H1 (cell line): ENCODE measurements around the gene HS6ST2. TPM values are rescaled to one million over a fixed set of nuclear protein-coding genes. Genes with fewer than 3 reads are reported as not detected.

Experiments used
- CTCF ChIA-PET: fragments of 300-600 bp; sonication (Branson Sonifier 250); formaldehyde crosslinking; loops from one replicate; lab custom pipeline; 2021; ENCODE audit not compliant: partially characterized antibody; lab: Charles Lee
- POLR2A ChIA-PET: fragments of 300-600 bp; sonication (Branson Sonifier 250); formaldehyde crosslinking; loops from one replicate; lab custom pipeline; 2021; ENCODE audit warnings: inconsistent platforms; ENCODE audit not compliant: partially characterized antibody; lab: Charles Lee
- DNase-seq, 2 experiments: peaks; one replicate each; pipeline versions ENCODE4 v3.0.0 to v3.0.0-alpha.2; 2010 to 2022; ENCODE audit warnings: low spot score in 2 of 2, low read depth in 1 of 2, mixed read lengths in 1 of 2
- FAIRE-seq: peaks from 2 replicates; lab custom pipeline; 2011; peaks lifted over from hg19 to GRCh38; lab: Jason Lieb, UNC
- H2AFZ ChIP-seq: 2 replicates; pipeline ENCODE4 v1.8.1; 2012; ENCODE audit warnings: low read length, inconsistent platforms
- H2AK5ac ChIP-seq: 2 replicates; pipeline ENCODE4 v1.6.1; 2013; ENCODE audit warnings: low read depth, low read length
- H2BK120ac ChIP-seq: replicated peaks from 2 replicates; pipeline ENCODE3; 2013; ENCODE audit warnings: low read depth, low read length, inconsistent platforms
- H2BK12ac ChIP-seq: 2 replicates; pipeline ENCODE4 v1.6.1; 2013; ENCODE audit warnings: low read depth, low read length
- H2BK15ac ChIP-seq: 2 replicates; pipeline ENCODE4 v1.6.1; 2013; ENCODE audit warnings: low read length
- H2BK20ac ChIP-seq: 2 replicates; pipeline ENCODE4 v1.6.1; 2013; ENCODE audit warnings: low read length
- H2BK5ac ChIP-seq: 2 replicates; pipeline ENCODE4 v1.6.1; 2013; ENCODE audit warnings: low read depth, low read length
- H3K14ac ChIP-seq: 2 replicates; pipeline ENCODE4 v1.6.1; 2013; ENCODE audit warnings: inconsistent platforms; ENCODE audit not compliant: insufficient read length
- H3K18ac ChIP-seq: 2 replicates; pipeline ENCODE4 v1.6.1; 2013; ENCODE audit warnings: low read length; ENCODE audit errors: extremely low read depth
- H3K23ac ChIP-seq: 2 replicates; pipeline ENCODE4 v1.6.1; 2013; ENCODE audit warnings: inconsistent platforms; ENCODE audit not compliant: insufficient read length
- H3K23me2 ChIP-seq: 2 replicates; pipeline ENCODE4 v1.6.1; 2013; ENCODE audit warnings: low read depth, low read length
- H3K27ac ChIP-seq: 2 replicates; pipeline ENCODE4 v1.6.1; 2011; ENCODE audit warnings: low read depth, low read length, inconsistent platforms
- H3K27me3 ChIP-seq, 4 experiments: replicated peaks in 1 of 4; 1 replicate in 1 of 4; 2 replicates in 3 of 4; pipeline versions ENCODE4 v1.6.1 to v1.8.1; 2011 to 2013; ENCODE audit warnings: low read length in 3 of 4, mild to moderate bottlenecking in 3 of 4, inconsistent platforms in 2 of 4, mixed read lengths in 2 of 4, moderate library complexity in 1 of 4; ENCODE audit not compliant: control insufficient read depth in 3 of 4, insufficient read depth in 3 of 4; ENCODE audit errors: extremely low read depth in 1 of 4
- H3K36me3 ChIP-seq, 4 experiments: 2 replicates each; pipeline versions ENCODE4 v1.6.1 to v1.8.1; 2011 to 2013; ENCODE audit warnings: mild to moderate bottlenecking in 4 of 4, low read length in 3 of 4, moderate library complexity in 2 of 4, control low read depth in 1 of 4, inconsistent platforms in 1 of 4; ENCODE audit not compliant: insufficient read depth in 4 of 4, control insufficient read depth in 2 of 4
- H3K4ac ChIP-seq: replicated peaks from 2 replicates; pipeline ENCODE3; 2013; ENCODE audit warnings: low read length, low read depth, mixed read lengths, inconsistent platforms; ENCODE audit not compliant: insufficient read length
- H3K4me1 ChIP-seq, 4 experiments: replicated peaks in 1 of 4; 1 replicate in 1 of 4; 2 replicates in 3 of 4; pipeline versions ENCODE4 v1.6.1 to v1.8.1; 2011 to 2013; ENCODE audit warnings: low read length in 3 of 4, inconsistent platforms in 2 of 4, mixed read lengths in 1 of 4; ENCODE audit not compliant: insufficient read depth in 4 of 4, control insufficient read depth in 3 of 4
- H3K4me2 ChIP-seq, 2 experiments: 2 replicates each; pipeline versions ENCODE4 v1.6.1 to v1.8.1; 2011 to 2013; ENCODE audit warnings: low read depth in 2 of 2, low read length in 2 of 2, control low read depth in 1 of 2, inconsistent platforms in 1 of 2, mild to moderate bottlenecking in 1 of 2; ENCODE audit not compliant: insufficient read depth in 1 of 2
- H3K4me3 ChIP-seq, 4 experiments: fragments of 200-600, 300-600 bp in 1 of 4; sonication (generic), shearing (Covaris generic), sonication (Bioruptor Twin) in 1 of 4; 2 replicates each; pipeline versions ENCODE4 v1.5.1 to v1.8.1; 2011 to 2016; ENCODE audit warnings: low read length in 4 of 4, low read depth in 3 of 4, control low read depth in 2 of 4, inconsistent platforms in 2 of 4, mild to moderate bottlenecking in 2 of 4, mixed read lengths in 1 of 4, moderate library complexity in 1 of 4; ENCODE audit not compliant: insufficient read depth in 2 of 4; ENCODE audit errors: extremely low read depth in 1 of 4
- H3K56ac ChIP-seq: replicated peaks from 2 replicates; pipeline ENCODE3; 2013; ENCODE audit warnings: low read depth, mild to moderate bottlenecking, mixed read lengths, low read length, inconsistent platforms; ENCODE audit not compliant: insufficient read length
- H3K79me1 ChIP-seq: 2 replicates; pipeline ENCODE4 v1.6.1; 2013; ENCODE audit warnings: low read depth, low read length, control low read depth
- H3K79me2 ChIP-seq, 2 experiments: 2 replicates each; pipeline versions ENCODE4 v1.6.1 to v1.8.1; 2012 to 2013; ENCODE audit warnings: low read length in 2 of 2, mild to moderate bottlenecking in 2 of 2, inconsistent platforms in 1 of 2; ENCODE audit not compliant: insufficient read depth in 2 of 2, control insufficient read depth in 1 of 2
- H3K9ac ChIP-seq, 4 experiments: replicated peaks in 1 of 4; 1 replicate in 1 of 4; 2 replicates in 3 of 4; pipeline versions ENCODE4 v1.6.1 to v1.8.1; 2011 to 2013; ENCODE audit warnings: low read depth in 3 of 4, low read length in 3 of 4, control low read depth in 2 of 4, mild to moderate bottlenecking in 2 of 4, moderate library complexity in 2 of 4, inconsistent platforms in 1 of 4; ENCODE audit errors: extremely low read depth in 1 of 4
- H3K9me3 ChIP-seq, 2 experiments: 2 replicates each; pipeline versions ENCODE4 v1.6.1 to v1.8.1; 2012 to 2013; ENCODE audit warnings: mild to moderate bottlenecking in 2 of 2, moderate library complexity in 2 of 2, control low read depth in 1 of 2, inconsistent platforms in 1 of 2, low read depth in 1 of 2, low read length in 1 of 2, mixed read lengths in 1 of 2; ENCODE audit not compliant: insufficient read depth in 2 of 2
- H4K20me1 ChIP-seq, 2 experiments: replicated peaks in 1 of 2; 2 replicates each; pipeline versions ENCODE3 to v1.8.1; 2011 to 2013; ENCODE audit warnings: inconsistent platforms in 2 of 2, low read length in 2 of 2, mild to moderate bottlenecking in 1 of 2; ENCODE audit not compliant: insufficient read depth in 2 of 2, control insufficient read depth in 1 of 2
- H4K5ac ChIP-seq: 2 replicates; pipeline ENCODE4 v1.6.1; 2013; ENCODE audit warnings: low read length, low read depth, mixed read lengths, inconsistent platforms; ENCODE audit not compliant: insufficient read length
- H4K8ac ChIP-seq: 2 replicates; pipeline ENCODE4 v1.8.0; 2013; ENCODE audit warnings: mild to moderate bottlenecking, moderate library complexity, low read length, inconsistent platforms; ENCODE audit not compliant: insufficient read depth; ENCODE audit errors: extremely low read depth
- H4K91ac ChIP-seq: replicated peaks from 2 replicates; pipeline ENCODE3; 2013; ENCODE audit warnings: low read length, mixed read lengths, inconsistent platforms; ENCODE audit not compliant: insufficient read length
- BRCA1 ChIP-seq: IDR thresholded peaks from 2 replicates; pipeline ENCODE4 v1.6.1; 2012; ENCODE audit warnings: low read depth, low read length, improper control_type of control experiment
- CBX5 ChIP-seq: fragments of 300-800, 300-1000 bp; sonication (generic); IDR thresholded peaks from 2 replicates; pipeline ENCODE4 v1.7.1; 2016; ENCODE audit warnings: antibody characterized with exemption, low read length, low read depth
- CHD2 ChIP-seq: IDR thresholded peaks from 2 replicates; pipeline ENCODE4 v1.6.1; 2012; ENCODE audit warnings: low read length, improper control_type of control experiment
- CREB1 ChIP-seq: IDR thresholded peaks from 2 replicates; pipeline ENCODE4 v1.6.1; 2012; ENCODE audit warnings: inconsistent platforms
- CTBP2 ChIP-seq: IDR thresholded peaks from 2 replicates; pipeline ENCODE4 v1.7.0; 2011; ENCODE audit warnings: borderline replicate concordance, mild to moderate bottlenecking, moderate library complexity, mixed read lengths, low read length; ENCODE audit not compliant: insufficient read depth, insufficient read length
- EZH2 ChIP-seq: fragments of 200-600 bp; sonication (generic); IDR thresholded peaks from 2 replicates; pipeline ENCODE4 v1.7.1; 2012; ENCODE audit warnings: low read depth, mild to moderate bottlenecking, moderate library complexity, low read length, inconsistent platforms; ENCODE audit not compliant: severe bottlenecking
- GABPA ChIP-seq: IDR thresholded peaks from 2 replicates; pipeline ENCODE4 v1.6.1; 2011; ENCODE audit warnings: mild to moderate bottlenecking, low read length, moderate library complexity, borderline replicate concordance; ENCODE audit not compliant: insufficient read depth
- PHF8 ChIP-seq: fragments of 200-600 bp; sonication (generic); conservative IDR thresholded peaks from 2 replicates; pipeline ENCODE4 v1.7.1; 2012; ENCODE audit warnings: low read depth, mild to moderate bottlenecking, inconsistent platforms, low read length, moderate library complexity
- SIN3A ChIP-seq, 2 experiments: IDR thresholded peaks in 1 of 2; conservative IDR thresholded peaks in 1 of 2; 2 replicates each; pipeline ENCODE4 v1.6.1; 2011 to 2012; ENCODE audit warnings: low read length in 2 of 2, improper control_type of control experiment in 1 of 2, low read depth in 1 of 2, mild to moderate bottlenecking in 1 of 2
- SIRT6 ChIP-seq: IDR thresholded peaks from one replicate; pipeline ENCODE4 v1.7.1; 2012; ENCODE audit warnings: low read length, inconsistent platforms
- SP4 ChIP-seq: IDR thresholded peaks from 2 replicates; pipeline ENCODE4 v1.6.1; 2012; ENCODE audit warnings: low read length, inconsistent platforms
- SRF ChIP-seq: IDR thresholded peaks from 2 replicates; pipeline ENCODE4 v1.6.1; 2011; ENCODE audit warnings: mild to moderate bottlenecking, low read depth, low read length, moderate library complexity
- WGBS, 2 experiments: shearing (Covaris generic) in 1 of 2; methylation state at CpG; one replicate each; pipeline versions ENCODE4 v1.1.6 to v1.1.7; 2013 to 2015; ENCODE audit warnings: low lambda C conversion rate in 2 of 2, mixed read lengths in 2 of 2, inconsistent platforms in 1 of 2, low coverage in 1 of 2, missing lambda C conversion rate in 1 of 2; ENCODE audit not compliant: insufficient replicate concordance in 2 of 2, insufficient coverage in 1 of 2, insufficient read length in 1 of 2; ENCODE audit errors: extremely low coverage in 1 of 2, missing lambda C conversion rate in 1 of 2; 5-methylcytosine and 5-hydroxymethylcytosine counted together
- polyA plus RNA-seq, 7 experiments: library from polyadenylated mRNA; depleted of rRNA in 3 of 7; stranded (reverse) in 5 of 7; unstranded in 2 of 7; fragments of >200 nt in 5 of 7; fragments of 200-250 nt in 2 of 7; gene quantifications; 1 replicate in 5 of 7; 2 replicates in 1 of 7; 4 replicates in 1 of 7; pipeline versions ENCODE4 v1.2.1 to v1.2.3, GENCODE V29; 2011 to 2013; ENCODE audit warnings: missing spikeins in 2 of 7, mixed read lengths in 2 of 7
- total RNA-seq: library from RNA; stranded (reverse); fragmentation: NEBNext Ultra II Directional; extraction: Animal tissue kit (Norgen Biotek cat#: 25700); gene quantifications from 2 replicates; pipeline ENCODE4 v1.2.1, GENCODE V29; 2021
- TF ChIP-seq, protein P1 (sequence below), 3 experiments: IDR thresholded peaks; 1 replicate in 2 of 3; 2 replicates in 1 of 3; pipeline versions ENCODE4 v1.5.1 to v1.6.1; 2011; ENCODE audit warnings: low read length in 3 of 3, mild to moderate bottlenecking in 3 of 3, inconsistent platforms in 2 of 3, low read depth in 1 of 3, moderate library complexity in 1 of 3; ENCODE audit not compliant: insufficient read depth in 1 of 3; ENCODE audit errors: control extremely low read depth in 1 of 3

The HS6ST2 gene
- total and polyA plus RNA-seq, 2 of the 8 experiments (the other 6 are each of a cell fraction or from before 2014, with no cell fraction given): 3.9 TPM

DNA sequence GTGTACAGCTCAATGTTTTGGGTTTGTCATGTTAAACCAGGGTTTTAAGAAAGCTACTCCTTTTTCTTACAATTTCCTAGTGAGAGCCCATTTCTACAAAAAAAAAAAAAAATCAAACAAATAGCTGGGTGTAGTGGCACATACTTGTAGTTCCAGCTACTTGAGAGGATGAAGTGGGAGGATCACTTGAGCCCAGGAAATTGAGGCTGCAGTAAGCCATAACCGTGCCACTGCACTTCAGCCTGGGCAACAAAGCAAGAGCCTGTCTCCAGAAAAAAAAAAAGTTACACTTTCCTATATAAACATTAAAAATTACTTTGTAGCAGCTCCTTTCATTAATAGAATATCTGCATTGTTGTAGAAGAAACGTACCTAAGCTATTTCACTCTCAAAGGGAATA is 166.7 kb downstream of the HS6ST2 start:
- Histone ChIP-seq H3K79me2 (no peaks in the 10 kb centered on the region), H3K4ac (no peak overlapping the region), H3K79me1 (no peaks in the 10 kb centered on the region), H3K4me3 (no peak overlapping the region), H3K27me3 (no peaks in the 10 kb centered on the region), H3K4me2 (no peak overlapping the region), H3K23me2 (no peaks in the 10 kb centered on the region), H4K5ac (no peak overlapping the region), H3K23ac (no peak overlapping the region), H3K18ac (no peak overlapping the region), H4K20me1 (no peaks in the 10 kb centered on the region), H3K9me3 (no peaks in the 10 kb centered on the region), H2BK5ac (no peak overlapping the region), H4K91ac (no peak overlapping the region), H2BK15ac (no peak overlapping the region), H2BK20ac (no peak overlapping the region), H2AFZ (no peak overlapping the region), H2BK120ac (no peak overlapping the region), H3K36me3 (no peaks in the 10 kb centered on the region), H2BK12ac (no peak overlapping the region), H3K4me1 (no peaks in the 10 kb centered on the region), H3K56ac (no peak overlapping the region), H3K14ac (no peak overlapping the region), H3K27ac (no peak overlapping the region), H4K8ac (no peak overlapping the region), H2AK5ac (no peak overlapping the region), H3K9ac (no peak overlapping the region)
- ChIA-PET CTCF (no interaction called here), POLR2A (no interaction called here)
- DNase-seq: no peak
- 89% methylated on average over 2 of the region's 2 CpGs; no CpG with 5 or more reads in 1 of the 2 experiments for WGBS, 2 experiments
- peak; percentile 19 for FAIRE-seq
- TF ChIP-seq GABPA (no peak), CBX5 (no peak), CHD2 (no peak), CTBP2 (no peak), CREB1 (no peak), PHF8 (no peak), BRCA1 (no peak), SIRT6 (no peak), SIN3A (conservative IDR thresholded peaks at IDR 0.05 in 1 of 2, IDR thresholded peaks at IDR 0.05 in 1 of 2; ENCODE audit: low read depth in 1 of 2, low read length in 2 of 2) (no peak), SP4 (no peak), SRF (no peak), EZH2 (no peak)
- TF ChIP-seq, protein P1, sequence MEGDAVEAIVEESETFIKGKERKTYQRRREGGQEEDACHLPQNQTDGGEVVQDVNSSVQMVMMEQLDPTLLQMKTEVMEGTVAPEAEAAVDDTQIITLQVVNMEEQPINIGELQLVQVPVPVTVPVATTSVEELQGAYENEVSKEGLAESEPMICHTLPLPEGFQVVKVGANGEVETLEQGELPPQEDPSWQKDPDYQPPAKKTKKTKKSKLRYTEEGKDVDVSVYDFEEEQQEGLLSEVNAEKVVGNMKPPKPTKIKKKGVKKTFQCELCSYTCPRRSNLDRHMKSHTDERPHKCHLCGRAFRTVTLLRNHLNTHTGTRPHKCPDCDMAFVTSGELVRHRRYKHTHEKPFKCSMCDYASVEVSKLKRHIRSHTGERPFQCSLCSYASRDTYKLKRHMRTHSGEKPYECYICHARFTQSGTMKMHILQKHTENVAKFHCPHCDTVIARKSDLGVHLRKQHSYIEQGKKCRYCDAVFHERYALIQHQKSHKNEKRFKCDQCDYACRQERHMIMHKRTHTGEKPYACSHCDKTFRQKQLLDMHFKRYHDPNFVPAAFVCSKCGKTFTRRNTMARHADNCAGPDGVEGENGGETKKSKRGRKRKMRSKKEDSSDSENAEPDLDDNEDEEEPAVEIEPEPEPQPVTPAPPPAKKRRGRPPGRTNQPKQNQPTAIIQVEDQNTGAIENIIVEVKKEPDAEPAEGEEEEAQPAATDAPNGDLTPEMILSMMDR (IDR thresholded peaks at IDR 0.05; ENCODE audit: control extremely low read depth in 1 of 3, insufficient read depth in 1 of 3, low read depth in 1 of 3, low read length in 3 of 3): no peak
